HG02623 (cell line): ENCODE data around the gene TRANK1.
A peak's percentile ranks its signal among the peaks of the same experiment; 100 is the strongest.
"Not testable (repeated sequence)": the region's sequence is repeated elsewhere in the genome, so short reads cannot be mapped to it uniquely, and the experiment has no call there.

ENCODE experiments used
- ATAC-seq: cut with Tn5 transposase; IDR thresholded peaks from one replicate; pipeline ENCODE4 v1.9.1; 2021; ENCODE audit warnings: moderate library complexity; ENCODE audit not compliant: unreplicated experiment

The TRANK1 gene

DNA sequence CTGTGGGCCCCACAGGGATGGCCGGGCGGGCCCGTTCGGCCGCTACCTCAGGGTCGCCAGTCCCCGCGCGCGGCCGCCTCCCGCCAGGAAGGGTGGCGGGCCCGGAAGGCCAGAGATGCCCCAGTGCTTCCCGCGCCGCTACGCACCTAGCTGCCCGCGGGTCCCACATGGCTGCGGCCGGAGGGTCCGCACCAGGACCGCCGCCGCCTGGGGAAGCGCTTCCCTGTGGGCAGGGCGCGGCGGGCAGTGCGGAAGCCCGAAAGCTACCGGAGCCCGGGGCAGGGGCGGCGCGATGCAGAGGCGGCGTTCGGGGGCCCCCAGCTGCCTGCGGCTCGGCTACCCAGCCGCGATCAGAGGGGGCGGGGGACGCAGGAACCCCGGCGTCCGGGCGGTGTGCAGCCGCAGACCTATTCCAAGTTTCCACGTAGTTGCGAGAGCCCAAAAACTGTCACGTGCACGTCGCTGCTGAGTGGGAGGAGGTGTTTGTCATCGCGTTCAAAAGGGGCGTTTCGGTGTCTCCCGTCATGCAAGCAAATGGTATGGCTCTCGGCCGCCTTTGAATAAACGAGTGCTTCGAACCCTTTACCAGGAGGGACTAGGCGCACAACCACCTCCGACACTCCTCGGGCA is at the start of gene TRANK1:
TRANK1 (minus strand) TSS at position 414 of the 630 bp plus-strand sequence; CDS start at position 169, 245 bp downstream.
- ATAC-seq = peak; percentile 69

GRCh38 chr3:36993326-36994283 is 48.8 kb upstream of the TRANK1 start, which contains the start of gene MLH1:
TSS of gene MLH1 (plus strand) at chr3:36993518. CDS start at chr3:36993548, 30 bp downstream.
- ATAC-seq = peak; percentile 89

- ATAC-seq = peak; percentile 83
Measured at GRCh38 chr3:36992806-36993325, 48.0 kb upstream of the TRANK1 start, which contains the start of gene EPM2AIP1. TSS of gene EPM2AIP1 (minus strand) at chr3:36993131. CDS start at chr3:36993077, 54 bp downstream.

- no peak for ATAC-seq
Measured at GRCh38 chr3:36991923-36992805, 47.3 kb upstream of the TRANK1 start.

DNA sequence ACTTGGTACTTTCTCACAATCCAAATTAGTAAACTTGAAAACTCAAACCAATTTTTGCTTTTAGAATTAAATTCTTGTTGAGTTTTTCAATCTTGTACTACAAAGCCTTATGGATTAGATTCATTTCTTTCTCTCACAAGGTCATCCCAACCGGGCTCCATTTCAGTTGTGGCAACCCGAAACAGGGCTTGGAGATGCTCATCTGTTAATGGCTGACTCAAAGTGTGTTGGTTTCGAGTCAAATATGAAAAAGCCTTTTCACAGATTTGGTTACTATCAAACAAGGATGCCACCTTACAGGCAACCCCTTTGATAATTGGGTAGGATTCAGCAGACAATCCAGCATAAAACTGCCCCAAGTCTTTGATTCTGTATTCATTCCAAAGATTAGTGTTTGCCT is 46.3 kb upstream of the TRANK1 start:
- no peak for ATAC-seq

GRCh38 chr3:36989568-36989967 is 44.7 kb upstream of the TRANK1 start:
- no peak for ATAC-seq

DNA sequence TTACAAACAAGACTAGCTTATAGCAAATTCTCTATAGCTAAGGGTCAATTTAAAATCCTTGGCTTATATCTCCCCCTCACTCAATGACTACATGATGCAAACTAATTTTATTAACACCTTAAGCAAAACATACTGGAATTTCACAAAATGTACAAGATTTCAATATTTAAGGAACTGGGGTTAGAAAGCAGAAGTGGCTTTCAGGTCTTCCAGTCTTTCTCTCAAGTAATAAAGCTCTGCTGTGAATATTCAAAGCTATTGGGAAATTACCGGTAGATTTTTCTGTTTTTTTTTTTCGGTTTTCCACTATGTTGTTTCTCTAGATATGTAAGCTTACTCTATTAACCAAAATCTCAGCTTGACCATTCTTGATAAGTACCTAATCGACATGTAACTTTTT is 44.2 kb upstream of the TRANK1 start:
- no peak for ATAC-seq

DNA sequence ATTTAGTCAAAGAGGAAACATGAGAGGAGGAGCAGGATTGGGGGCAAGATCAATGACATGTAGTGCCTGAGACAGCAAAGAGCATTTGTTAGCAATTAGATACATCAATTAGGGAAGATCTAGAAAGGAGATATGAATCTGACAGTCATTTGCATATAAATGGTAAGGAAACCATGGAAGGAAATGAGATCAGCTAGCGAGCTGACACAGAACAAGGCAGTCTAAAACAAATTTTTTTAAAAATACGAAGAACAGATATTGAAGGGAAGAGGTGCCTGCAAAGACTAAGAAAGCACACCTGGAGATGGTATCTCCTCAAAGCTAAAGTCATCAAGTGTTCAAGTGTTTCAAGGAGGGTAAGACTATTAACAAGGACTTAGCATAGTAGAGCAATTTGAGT is 43.5 kb upstream of the TRANK1 start:
- ATAC-seq = no peak

DNA sequence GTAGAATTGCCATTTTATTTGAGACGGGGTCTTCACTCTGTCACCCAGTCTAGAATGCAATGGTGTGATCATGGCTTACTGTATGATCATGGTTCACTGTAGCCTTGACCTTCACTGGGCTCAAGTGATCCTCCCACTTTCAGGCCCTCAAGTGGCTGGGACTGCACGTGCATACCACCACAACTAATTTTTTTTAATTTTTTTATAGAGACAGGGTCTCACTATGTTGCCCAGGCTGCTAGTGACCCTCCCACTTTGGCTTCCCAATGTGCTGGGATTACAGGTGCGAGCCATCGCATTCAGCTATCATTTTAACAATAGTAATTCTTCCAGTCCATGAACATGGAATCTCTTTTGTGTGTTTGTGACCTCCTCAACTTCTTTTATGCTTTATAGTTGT is 36.2 kb upstream of the TRANK1 start:
- no peak for ATAC-seq

DNA sequence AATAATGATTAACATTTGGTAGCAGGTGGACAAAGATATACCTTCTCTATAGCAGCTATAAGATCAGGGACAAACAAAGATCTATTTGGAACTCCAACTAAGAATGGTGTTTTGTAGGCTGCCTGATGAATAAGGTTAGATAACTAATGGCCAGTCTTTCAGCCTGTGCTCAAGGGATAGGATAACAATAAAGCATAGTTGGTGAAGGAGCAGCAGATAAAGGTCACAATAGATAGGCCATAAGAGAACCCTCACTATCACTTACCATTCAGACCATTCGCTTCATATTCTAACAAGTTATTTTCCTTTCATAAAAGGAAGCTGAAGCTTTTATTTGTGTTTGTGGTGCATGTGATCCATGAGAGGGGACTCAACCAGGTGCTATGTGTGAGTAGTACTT is 28.3 kb upstream of the TRANK1 start:
- no peak for ATAC-seq

DNA sequence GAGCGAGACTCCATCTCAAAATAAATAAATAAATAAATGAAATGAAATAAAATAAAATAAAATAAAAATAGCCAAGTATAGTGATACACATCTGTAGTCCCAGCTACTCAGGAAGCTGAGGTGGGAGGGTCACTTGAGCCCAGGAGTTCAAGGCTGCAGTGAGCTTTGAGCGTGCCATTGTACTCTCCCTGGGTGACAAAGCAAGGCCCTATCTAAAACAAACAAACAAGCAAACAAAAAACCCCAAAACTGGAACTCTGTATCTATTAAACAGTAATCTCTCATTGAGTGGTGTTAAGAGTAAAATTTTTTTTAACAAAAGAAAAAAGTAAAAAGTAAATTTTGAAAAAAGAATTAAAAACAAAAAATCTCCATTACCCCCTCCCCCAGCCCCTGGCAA is 27.3 kb upstream of the TRANK1 start:
- no peak for ATAC-seq

DNA sequence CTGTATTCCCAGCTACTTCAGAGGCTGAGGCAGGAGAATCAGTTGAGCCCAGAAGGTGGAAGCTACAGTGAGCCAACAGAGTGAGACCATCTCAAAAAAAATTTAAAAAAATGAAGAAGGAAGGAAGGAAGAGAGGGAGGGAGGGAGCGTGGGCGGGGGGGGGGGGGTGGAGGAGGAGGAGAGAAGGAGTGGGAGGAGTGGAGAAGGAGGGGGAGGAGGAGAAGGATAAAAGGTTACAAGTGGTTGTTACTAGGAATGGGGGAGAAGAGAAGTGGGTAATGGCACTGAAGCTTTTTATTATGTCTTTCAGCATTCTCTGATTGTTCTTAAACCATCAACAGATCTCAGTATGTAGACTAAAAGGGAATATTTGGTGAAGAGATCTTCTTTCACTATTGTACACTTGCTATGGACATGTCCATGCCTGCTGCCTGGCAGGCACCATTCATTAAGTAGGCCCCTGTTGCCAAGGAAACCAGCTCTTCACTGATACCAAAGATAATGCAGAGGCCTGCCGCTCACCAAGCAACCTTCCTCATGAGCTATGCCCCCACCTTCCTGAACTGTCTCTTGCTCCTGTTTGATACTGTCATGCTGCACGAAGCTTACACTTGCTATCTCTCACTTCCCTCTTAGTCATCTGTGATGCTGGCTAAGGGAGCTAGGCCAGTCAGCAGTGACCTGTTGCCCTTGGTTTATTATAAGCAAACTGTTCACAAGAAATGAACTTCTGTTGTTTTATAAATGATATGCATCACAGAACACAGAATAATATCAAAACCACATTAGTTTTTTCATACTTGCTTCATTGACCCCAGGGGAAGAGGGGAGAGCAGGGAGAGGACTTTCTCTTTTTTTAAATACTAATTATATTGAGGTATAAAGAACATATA is 24.9 kb upstream of the TRANK1 start:
- ATAC-seq = peak; percentile 98

DNA sequence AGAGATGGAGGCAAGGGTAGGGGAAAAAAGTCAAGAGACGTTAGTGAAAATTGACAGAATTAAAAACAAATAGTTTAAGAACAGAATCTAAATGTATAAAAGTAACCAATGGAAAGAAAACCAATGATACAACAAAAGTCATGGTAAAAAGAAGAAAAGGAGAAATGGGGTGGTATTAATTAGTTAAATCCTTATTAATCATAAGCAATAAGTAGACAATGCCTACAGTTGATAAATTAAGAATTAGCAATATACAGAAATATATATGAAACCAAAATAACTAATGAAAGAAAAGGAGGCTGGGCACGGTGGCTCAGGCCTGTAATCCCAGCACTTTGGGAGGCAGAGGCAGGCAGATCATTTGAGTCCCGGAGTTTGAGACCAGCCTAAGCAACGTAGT is 24.2 kb upstream of the TRANK1 start:
- no peak for ATAC-seq

- ATAC-seq = no peak
Measured at GRCh38 chr3:36965440-36965839, 20.6 kb upstream of the TRANK1 start.

DNA sequence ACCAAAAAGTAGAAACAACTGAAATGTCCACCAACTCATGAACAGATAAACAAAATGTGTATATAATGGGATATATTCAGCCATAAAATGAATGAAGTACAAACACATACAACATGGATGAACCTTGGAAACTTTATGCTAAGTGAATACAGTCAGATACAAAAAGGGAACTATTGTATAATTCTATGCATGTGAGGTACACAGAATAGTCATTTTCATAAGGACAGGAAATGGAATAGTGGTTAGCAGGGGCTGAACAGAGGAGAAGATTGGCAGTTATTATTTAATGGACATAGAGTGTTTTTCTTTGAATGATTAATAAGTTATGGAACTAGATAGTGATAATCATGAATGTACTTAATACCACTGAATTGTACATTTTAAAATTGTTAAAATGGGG is 20.0 kb upstream of the TRANK1 start:
- ATAC-seq = peak; percentile 66

GRCh38 chr3:36964331-36964730 is 19.5 kb upstream of the TRANK1 start:
- no peak for ATAC-seq

GRCh38 chr3:36963008-36963407 is 18.2 kb upstream of the TRANK1 start:
- ATAC-seq = not testable (repeated sequence)

GRCh38 chr3:36960502-36960901 is 15.6 kb upstream of the TRANK1 start:
- no peak for ATAC-seq

DNA sequence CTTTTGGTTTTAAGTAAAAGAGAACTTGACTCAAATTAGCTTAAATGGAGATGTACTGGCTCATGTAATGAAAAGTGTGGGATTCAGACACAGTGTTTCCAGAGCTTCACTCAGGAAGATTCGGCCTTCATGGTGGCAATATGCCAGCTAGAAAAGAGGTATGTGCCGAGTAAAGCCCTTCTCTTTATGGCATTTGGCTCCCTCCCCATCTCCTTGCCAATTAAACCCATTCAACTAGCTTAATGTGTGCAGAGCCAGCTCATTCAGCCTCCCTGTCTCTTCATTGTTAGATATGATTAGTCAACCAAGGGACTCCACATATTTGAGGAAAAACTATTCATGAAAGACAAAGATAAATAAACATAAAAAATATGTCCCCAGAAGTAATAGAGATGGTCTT is 15.0 kb upstream of the TRANK1 start:
- no peak for ATAC-seq
